HEK293T (cell line): ENCODE results near the gene GPX5.
"Not testable (repeated sequence)": the region's sequence is repeated elsewhere in the genome, so short reads cannot be mapped to it uniquely, and the experiment has no call there.

Source experiments
- BHLHE40 ChIP-seq: fragments of 450-650 bp; IDR thresholded peaks from 2 replicates; pipeline ENCODE4 v1.6.1; 2016; ENCODE audit warnings: mild to moderate bottlenecking, moderate library complexity, borderline replicate concordance
- CTBP1 ChIP-seq: fragments of 450-650 bp; IDR thresholded peaks from 2 replicates; pipeline ENCODE4 v1.6.1; 2016; ENCODE audit warnings: borderline replicate concordance
- LEF1 ChIP-seq: fragments of 450-650 bp; IDR thresholded peaks from 2 replicates; pipeline ENCODE4 v1.6.1; 2017; ENCODE audit warnings: mild to moderate bottlenecking, borderline replicate concordance
- PKNOX1 ChIP-seq: fragments of 450-650 bp; IDR thresholded peaks from 2 replicates; pipeline ENCODE4 v1.6.1; 2016
- SUZ12 ChIP-seq: fragments of 450-650 bp; IDR thresholded peaks from 2 replicates; pipeline ENCODE4 v1.6.1; 2016; ENCODE audit warnings: mild to moderate bottlenecking

- TF ChIP-seq LEF1, CTBP1, BHLHE40, SUZ12, PKNOX1: not testable (repeated sequence)
Measured at GRCh38 chr6:28502709-28503305, 22.9 kb upstream of the GPX5 start.
